OCI-LY1 (cell line): ENCODE results near the gene FAM236C.
"Not testable (repeated sequence)": the region's sequence is repeated elsewhere in the genome, so short reads cannot be mapped to it uniquely, and the experiment has no call there.

Source experiments
- EZH2 ChIP-seq: fragments of 200-600 bp; sonication (generic), shearing (Covaris generic); IDR thresholded peaks from 2 replicates; pipeline ENCODE4 v1.8.0; 2017; ENCODE audit warnings: borderline replicate concordance, mixed run types, mild to moderate bottlenecking, antibody characterized with exemption, low read length, moderate library complexity, mixed read lengths
- TF ChIP-seq, protein P1 (sequence below): fragments of 200-600 bp; sonication (generic), shearing (Covaris generic); IDR thresholded peaks from 2 replicates; pipeline ENCODE4 v1.5.1; 2017; ENCODE audit warnings: mild to moderate bottlenecking, antibody characterized with exemption, low read length, moderate library complexity, mixed read lengths

DNA sequence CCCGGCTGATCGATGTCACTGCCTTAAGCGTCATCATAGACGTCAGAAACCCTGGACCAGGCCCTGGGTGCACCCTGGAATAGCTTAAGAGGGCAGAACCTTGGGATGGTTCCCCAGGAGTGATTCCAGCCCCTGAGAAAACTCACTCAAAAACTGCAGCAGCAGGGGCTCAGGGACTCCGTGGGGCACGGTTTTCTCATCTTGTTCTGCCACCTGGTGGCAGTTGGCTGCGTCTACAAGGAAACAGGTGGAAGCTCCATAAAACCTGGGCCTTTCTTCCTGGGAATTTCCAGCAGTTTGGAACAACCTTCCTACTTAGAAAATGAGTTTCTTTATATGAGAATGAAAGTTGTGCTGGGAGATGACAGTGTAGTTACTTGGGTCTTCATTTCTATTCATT lies 24.0 kb downstream of the FAM236C start:
- TF ChIP-seq, protein P1, sequence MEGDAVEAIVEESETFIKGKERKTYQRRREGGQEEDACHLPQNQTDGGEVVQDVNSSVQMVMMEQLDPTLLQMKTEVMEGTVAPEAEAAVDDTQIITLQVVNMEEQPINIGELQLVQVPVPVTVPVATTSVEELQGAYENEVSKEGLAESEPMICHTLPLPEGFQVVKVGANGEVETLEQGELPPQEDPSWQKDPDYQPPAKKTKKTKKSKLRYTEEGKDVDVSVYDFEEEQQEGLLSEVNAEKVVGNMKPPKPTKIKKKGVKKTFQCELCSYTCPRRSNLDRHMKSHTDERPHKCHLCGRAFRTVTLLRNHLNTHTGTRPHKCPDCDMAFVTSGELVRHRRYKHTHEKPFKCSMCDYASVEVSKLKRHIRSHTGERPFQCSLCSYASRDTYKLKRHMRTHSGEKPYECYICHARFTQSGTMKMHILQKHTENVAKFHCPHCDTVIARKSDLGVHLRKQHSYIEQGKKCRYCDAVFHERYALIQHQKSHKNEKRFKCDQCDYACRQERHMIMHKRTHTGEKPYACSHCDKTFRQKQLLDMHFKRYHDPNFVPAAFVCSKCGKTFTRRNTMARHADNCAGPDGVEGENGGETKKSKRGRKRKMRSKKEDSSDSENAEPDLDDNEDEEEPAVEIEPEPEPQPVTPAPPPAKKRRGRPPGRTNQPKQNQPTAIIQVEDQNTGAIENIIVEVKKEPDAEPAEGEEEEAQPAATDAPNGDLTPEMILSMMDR = not testable (repeated sequence)
- TF ChIP-seq EZH2 = not testable (repeated sequence)
